A549 (cell line): Measurements from ENCODE around the gene LRRC36. TPM values are rescaled to one million over a fixed set of nuclear protein-coding genes. Genes with fewer than 3 reads are reported as not detected.

Experiments
- CHD2 ChIP-seq: fragments of 150-350 bp; IDR thresholded peaks from 2 replicates; pipeline ENCODE4 v1.6.1; 2014; ENCODE audit warnings: low read length; ENCODE audit not compliant: partially characterized antibody
- EP300 ChIP-seq, 2 experiments: fragments of >200 bp; sonication (Bioruptor Twin); formaldehyde crosslinking; IDR thresholded peaks; 2 replicates in 1 of 2; 3 replicates in 1 of 2; pipeline ENCODE4 v1.6.1; 2016 to 2017
- FOSB ChIP-seq: fragments of 250-450 bp; sonication (Bioruptor Pico); IDR thresholded peaks from 2 replicates; pipeline ENCODE4 v1.5.0; 2020; ENCODE audit warnings: mild to moderate bottlenecking, moderate library complexity
- FOXS1 ChIP-seq: fragments of 250-450 bp; sonication (Bioruptor Pico); IDR thresholded peaks from 2 replicates; pipeline ENCODE4 v1.5.0; 2020; ENCODE audit warnings: mild to moderate bottlenecking, moderate library complexity
- HOXA7 ChIP-seq: fragments of 250-450 bp; sonication (Bioruptor Pico); IDR thresholded peaks from 2 replicates; pipeline ENCODE4 v1.5.0; 2020; ENCODE audit warnings: mild to moderate bottlenecking, moderate library complexity
- HOXB5 ChIP-seq: fragments of 250-450 bp; sonication (Bioruptor Pico); IDR thresholded peaks from 2 replicates; pipeline ENCODE4 v1.5.0; 2020; ENCODE audit warnings: mild to moderate bottlenecking, moderate library complexity
- JUN ChIP-seq, 2 experiments: fragments of >200 bp; sonication (Bioruptor Twin); formaldehyde crosslinking; IDR thresholded peaks; 2 replicates in 1 of 2; 3 replicates in 1 of 2; pipeline ENCODE4 v1.6.1; 2016 to 2017
- JUNB ChIP-seq: fragments of >200 bp; sonication (Bioruptor Twin); formaldehyde crosslinking; IDR thresholded peaks from 2 replicates; pipeline ENCODE4 v1.6.1; 2016
- KDM1A ChIP-seq: fragments of 200-600 bp; sonication (generic); IDR thresholded peaks from 2 replicates; pipeline ENCODE4 v1.6.1; 2016; ENCODE audit warnings: low read depth, mild to moderate bottlenecking
- KDM5A ChIP-seq: fragments of 200-600 bp; sonication (generic); IDR thresholded peaks from 2 replicates; pipeline ENCODE4 v1.6.1; 2016; ENCODE audit warnings: antibody characterized with exemption, mild to moderate bottlenecking
- MAZ ChIP-seq: fragments of 150-350 bp; IDR thresholded peaks from 2 replicates; pipeline ENCODE4 v1.6.1; 2014; ENCODE audit warnings: antibody characterized with exemption, low read depth, low read length, borderline replicate concordance
- NPAS2 ChIP-seq: fragments of 250-450 bp; sonication (Bioruptor Pico); IDR thresholded peaks from 2 replicates; pipeline ENCODE4 v1.8.0; 2022; ENCODE audit warnings: mild to moderate bottlenecking, moderate library complexity, borderline replicate concordance
- NR3C1 ChIP-seq: fragments of >200 bp; sonication (Bioruptor Twin); formaldehyde crosslinking; IDR thresholded peaks from 3 replicates; pipeline ENCODE4 v1.6.1; 2017
- RNF2 ChIP-seq: fragments of 200-600 bp; sonication (generic); IDR thresholded peaks from 2 replicates; pipeline ENCODE4 v1.6.1; 2016; ENCODE audit warnings: low read depth, mild to moderate bottlenecking, antibody characterized with exemption, moderate library complexity, borderline replicate concordance
- SMC3 ChIP-seq: fragments of >200 bp; sonication (Bioruptor Twin); formaldehyde crosslinking; IDR thresholded peaks from 3 replicates; pipeline ENCODE4 v1.6.1; 2018; ENCODE audit warnings: inconsistent platforms
- SREBF2 ChIP-seq: fragments of 450-650 bp; IDR thresholded peaks from 2 replicates; pipeline ENCODE4 v1.6.1; 2014; ENCODE audit warnings: mild to moderate bottlenecking, moderate library complexity
- TP53 ChIP-seq: fragments of 250-450 bp; sonication (Bioruptor Pico); IDR thresholded peaks from 2 replicates; pipeline ENCODE4 v1.5.0; 2021; ENCODE audit warnings: mild to moderate bottlenecking, moderate library complexity
- ZFP36 ChIP-seq: fragments of 450-650 bp; IDR thresholded peaks from 2 replicates; pipeline ENCODE4 v1.6.1; 2014; ENCODE audit warnings: borderline replicate concordance; ENCODE audit not compliant: partially characterized antibody
- ZSCAN20 ChIP-seq: fragments of 250-450 bp; sonication (Bioruptor Pico); IDR thresholded peaks from 2 replicates; pipeline ENCODE4 v1.8.0; 2022; ENCODE audit warnings: mild to moderate bottlenecking, moderate library complexity
- polyA plus RNA-seq, 4 experiments: library from polyadenylated mRNA; depleted of rRNA in 3 of 4; stranded (reverse); fragments of >200 nt; fragmentation: RNase III in 1 of 4; extraction: RNeasy Plus Mini Kit Qiagen cat#74134 plus additional on column Dnase treatment in 1 of 4; gene quantifications; 2 replicates in 3 of 4; 3 replicates in 1 of 4; pipeline ENCODE4 v1.2.3, GENCODE V29; 2011 to 2017
- TF ChIP-seq, protein P1 (sequence below): fragments of >200 bp; sonication (Bioruptor Twin); formaldehyde crosslinking; IDR thresholded peaks from 2 replicates; pipeline ENCODE4 v1.6.1; 2016
- TF ChIP-seq, protein P2 (sequence below): IDR thresholded peaks from 2 replicates; pipeline ENCODE4 v1.6.1; 2012; ENCODE audit warnings: low read depth, borderline replicate concordance
- TF ChIP-seq, protein P3 (sequence below): fragments of 250-450 bp; sonication (Bioruptor Pico); IDR thresholded peaks from 2 replicates; pipeline ENCODE4 v1.5.0; 2020; ENCODE audit warnings: low read depth, mild to moderate bottlenecking, moderate library complexity
- TF ChIP-seq, protein P4 (sequence below): fragments of 200-600 bp; sonication (generic); IDR thresholded peaks from 2 replicates; pipeline ENCODE4 v1.6.1; 2016; ENCODE audit warnings: antibody characterized with exemption, mild to moderate bottlenecking, moderate library complexity

LRRC36 gene
- polyA plus RNA-seq, 2 of the 4 experiments (the other 2 are of a cell fraction): 0.48 to 0.57 TPM

DNA sequence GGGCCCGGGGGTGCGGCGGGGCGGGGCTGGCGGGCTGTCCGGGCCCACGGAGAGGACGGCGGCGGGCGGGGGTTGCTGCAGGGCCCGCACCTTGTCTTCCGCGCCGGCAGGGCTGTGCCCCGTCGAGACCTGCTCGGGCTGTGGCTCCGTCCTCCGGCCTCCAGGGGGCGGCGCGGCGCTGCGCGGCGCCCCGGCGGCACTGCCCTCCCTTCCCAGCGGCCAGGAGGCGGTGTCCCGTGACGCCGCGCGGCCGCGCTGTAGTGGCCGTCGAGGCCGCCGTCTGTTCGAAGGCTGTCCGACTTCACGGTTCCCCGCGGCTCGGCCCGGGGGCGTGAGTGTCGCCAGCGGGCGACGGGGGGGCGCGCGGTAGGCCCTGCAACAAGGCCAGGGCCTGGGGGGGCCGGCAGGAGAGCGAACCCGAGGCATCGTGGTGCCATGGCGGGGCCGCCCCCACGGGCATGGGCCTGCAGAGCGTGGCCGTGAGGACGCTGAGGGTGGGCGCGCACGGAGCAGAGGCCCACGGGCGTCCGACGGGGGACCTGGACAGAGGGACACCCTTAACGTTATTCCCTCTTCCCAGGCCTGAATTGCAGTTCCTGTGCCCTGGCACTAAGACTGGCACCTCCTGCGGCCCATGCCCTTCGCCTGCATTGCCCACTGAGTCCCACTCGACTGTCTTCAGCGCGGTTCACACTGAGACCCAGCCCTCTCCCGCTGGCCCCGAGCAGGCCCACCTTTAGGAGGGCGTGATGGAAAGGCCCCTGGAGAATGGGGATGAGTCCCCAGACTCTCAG lies 47.1 kb upstream of the LRRC36 start, which contains the start of gene PLEKHG4 (continued):
- TF ChIP-seq, protein P1, sequence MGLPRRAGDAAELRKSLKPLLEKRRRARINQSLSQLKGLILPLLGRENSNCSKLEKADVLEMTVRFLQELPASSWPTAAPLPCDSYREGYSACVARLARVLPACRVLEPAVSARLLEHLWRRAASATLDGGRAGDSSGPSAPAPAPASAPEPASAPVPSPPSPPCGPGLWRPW: no peak
- TF ChIP-seq CHD2 (no peak), FOSB (CRISPR knock-in tag) (no peak), JUNB (no peak), JUN (IDR thresholded peaks at IDR 0.05) (peak; percentile 41 to 85; a peak in 3 of 5 replicates), NPAS2 (CRISPR knock-in tag) (no peak), ZSCAN20 (0 out of 2 replicates have a peak, but pooled peaks have one; percentile 26), ZFP36 (no peak), EP300 (IDR thresholded peaks at IDR 0.05) (no peak), NR3C1 (no peak), TP53 (peak; percentile 84; the same call in 1 of the 2 replicates), KDM5A (no peak), KDM1A (no peak), HOXA7 (CRISPR knock-in tag) (no peak), SREBF2 (no peak), FOXS1 (CRISPR knock-in tag) (peak; percentile 78; the same call in 1 of the 2 replicates), SMC3 (peak; percentile 64), RNF2 (0 out of 2 replicates have a peak, but pooled peaks have one; percentile 70), MAZ (no peak), HOXB5 (CRISPR knock-in tag) (peak; percentile 86)
- TF ChIP-seq, protein P2, sequence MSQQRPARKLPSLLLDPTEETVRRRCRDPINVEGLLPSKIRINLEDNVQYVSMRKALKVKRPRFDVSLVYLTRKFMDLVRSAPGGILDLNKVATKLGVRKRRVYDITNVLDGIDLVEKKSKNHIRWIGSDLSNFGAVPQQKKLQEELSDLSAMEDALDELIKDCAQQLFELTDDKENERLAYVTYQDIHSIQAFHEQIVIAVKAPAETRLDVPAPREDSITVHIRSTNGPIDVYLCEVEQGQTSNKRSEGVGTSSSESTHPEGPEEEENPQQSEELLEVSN: peak; percentile 97
- TF ChIP-seq, protein P3, sequence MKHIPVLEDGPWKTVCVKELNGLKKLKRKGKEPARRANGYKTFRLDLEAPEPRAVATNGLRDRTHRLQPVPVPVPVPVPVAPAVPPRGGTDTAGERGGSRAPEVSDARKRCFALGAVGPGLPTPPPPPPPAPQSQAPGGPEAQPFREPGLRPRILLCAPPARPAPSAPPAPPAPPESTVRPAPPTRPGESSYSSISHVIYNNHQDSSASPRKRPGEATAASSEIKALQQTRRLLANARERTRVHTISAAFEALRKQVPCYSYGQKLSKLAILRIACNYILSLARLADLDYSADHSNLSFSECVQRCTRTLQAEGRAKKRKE (CRISPR knock-in tag): peak; percentile 95
- TF ChIP-seq, protein P4, sequence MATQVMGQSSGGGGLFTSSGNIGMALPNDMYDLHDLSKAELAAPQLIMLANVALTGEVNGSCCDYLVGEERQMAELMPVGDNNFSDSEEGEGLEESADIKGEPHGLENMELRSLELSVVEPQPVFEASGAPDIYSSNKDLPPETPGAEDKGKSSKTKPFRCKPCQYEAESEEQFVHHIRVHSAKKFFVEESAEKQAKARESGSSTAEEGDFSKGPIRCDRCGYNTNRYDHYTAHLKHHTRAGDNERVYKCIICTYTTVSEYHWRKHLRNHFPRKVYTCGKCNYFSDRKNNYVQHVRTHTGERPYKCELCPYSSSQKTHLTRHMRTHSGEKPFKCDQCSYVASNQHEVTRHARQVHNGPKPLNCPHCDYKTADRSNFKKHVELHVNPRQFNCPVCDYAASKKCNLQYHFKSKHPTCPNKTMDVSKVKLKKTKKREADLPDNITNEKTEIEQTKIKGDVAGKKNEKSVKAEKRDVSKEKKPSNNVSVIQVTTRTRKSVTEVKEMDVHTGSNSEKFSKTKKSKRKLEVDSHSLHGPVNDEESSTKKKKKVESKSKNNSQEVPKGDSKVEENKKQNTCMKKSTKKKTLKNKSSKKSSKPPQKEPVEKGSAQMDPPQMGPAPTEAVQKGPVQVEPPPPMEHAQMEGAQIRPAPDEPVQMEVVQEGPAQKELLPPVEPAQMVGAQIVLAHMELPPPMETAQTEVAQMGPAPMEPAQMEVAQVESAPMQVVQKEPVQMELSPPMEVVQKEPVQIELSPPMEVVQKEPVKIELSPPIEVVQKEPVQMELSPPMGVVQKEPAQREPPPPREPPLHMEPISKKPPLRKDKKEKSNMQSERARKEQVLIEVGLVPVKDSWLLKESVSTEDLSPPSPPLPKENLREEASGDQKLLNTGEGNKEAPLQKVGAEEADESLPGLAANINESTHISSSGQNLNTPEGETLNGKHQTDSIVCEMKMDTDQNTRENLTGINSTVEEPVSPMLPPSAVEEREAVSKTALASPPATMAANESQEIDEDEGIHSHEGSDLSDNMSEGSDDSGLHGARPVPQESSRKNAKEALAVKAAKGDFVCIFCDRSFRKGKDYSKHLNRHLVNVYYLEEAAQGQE: no peak
